Activated naive CD8-positive, alpha-beta T cell (primary cell): ENCODE results near the gene KICS2.
"Not testable (repeated sequence)": the region's sequence is repeated elsewhere in the genome, so short reads cannot be mapped to it uniquely, and the experiment has no call there.

Experiments used
- H3K27ac Mint-ChIP-seq: one replicate; pipeline ENCODE4 v1.8.0; 2021; ENCODE audit warnings: mixed read lengths
- H3K27me3 Mint-ChIP-seq: one replicate; pipeline ENCODE4 v1.8.0; 2021; ENCODE audit warnings: mixed read lengths
- H3K36me3 Mint-ChIP-seq: one replicate; pipeline ENCODE4 v1.8.0; 2021; ENCODE audit warnings: mixed read lengths
- H3K4me1 Mint-ChIP-seq: one replicate; pipeline ENCODE4 v1.8.0; 2021; ENCODE audit warnings: low read depth, mixed read lengths
- H3K4me3 Mint-ChIP-seq: one replicate; pipeline ENCODE4 v1.8.0; 2021; ENCODE audit warnings: mild to moderate bottlenecking, mixed read lengths
- H3K9me3 Mint-ChIP-seq: one replicate; pipeline ENCODE4 v1.8.0; 2021; ENCODE audit warnings: low read depth, mixed read lengths

The KICS2 gene

GRCh38 chr12:64232196-64232595, 10.1 kb upstream of the KICS2 start:
- H3K4me3 Mint-ChIP-seq, result no peak overlapping the region
- H3K36me3 Mint-ChIP-seq, result no peaks in the 10 kb centered on the region
- H3K9me3 Mint-ChIP-seq, result no peaks in the 10 kb centered on the region
- H3K27ac Mint-ChIP-seq, result no peak overlapping the region
- H3K27me3 Mint-ChIP-seq, result peaks cover 6% of the 10 kb centered on the region
- no peaks in the 10 kb centered on the region for H3K4me1 Mint-ChIP-seq

DNA sequence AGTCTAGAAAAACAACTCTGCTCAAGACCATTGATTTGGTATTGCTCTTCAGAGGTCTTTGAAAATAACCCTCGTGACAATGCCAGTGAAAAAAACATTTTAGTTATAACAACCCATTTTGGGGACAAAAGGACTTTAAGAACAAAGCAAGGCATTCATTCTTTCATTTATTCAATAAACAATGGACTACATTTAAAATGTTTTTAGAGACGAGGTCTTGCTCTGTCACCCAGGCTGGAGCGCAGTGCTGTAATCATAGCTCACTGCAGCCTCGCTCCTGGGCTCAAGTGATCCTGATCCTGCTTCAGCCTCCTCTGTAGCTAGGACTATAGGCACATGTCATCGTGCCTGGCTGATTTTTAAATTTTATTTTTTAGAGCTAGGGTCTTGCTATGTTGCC, 7.7 kb upstream of the KICS2 start:
- no peaks in the 10 kb centered on the region for H3K4me1 Mint-ChIP-seq
- H3K36me3 Mint-ChIP-seq, result no peaks in the 10 kb centered on the region
- H3K27ac Mint-ChIP-seq, result no peak overlapping the region
- peaks cover 7% of the 10 kb centered on the region for H3K27me3 Mint-ChIP-seq
- no peaks in the 10 kb centered on the region for H3K9me3 Mint-ChIP-seq
- H3K4me3 Mint-ChIP-seq, result no peak overlapping the region

GRCh38 chr12:64229240-64229639, 7.1 kb upstream of the KICS2 start:
- no peaks in the 10 kb centered on the region for H3K36me3 Mint-ChIP-seq
- H3K27ac Mint-ChIP-seq, result no peak overlapping the region
- H3K9me3 Mint-ChIP-seq, result no peaks in the 10 kb centered on the region
- peaks cover 7% of the 10 kb centered on the region for H3K27me3 Mint-ChIP-seq
- H3K4me3 Mint-ChIP-seq, result no peak overlapping the region
- H3K4me1 Mint-ChIP-seq, result no peaks in the 10 kb centered on the region

GRCh38 chr12:64225626-64226025, 3.5 kb upstream of the KICS2 start:
- Mint-ChIP-seq H3K4me3 (no peak overlapping the region), H3K36me3 (no peaks in the 10 kb centered on the region), H3K27me3 (peaks cover 7% of the 10 kb centered on the region), H3K4me1 (peaks cover 12% of the 10 kb centered on the region), H3K27ac (no peak overlapping the region), H3K9me3 (no peaks in the 10 kb centered on the region)

DNA sequence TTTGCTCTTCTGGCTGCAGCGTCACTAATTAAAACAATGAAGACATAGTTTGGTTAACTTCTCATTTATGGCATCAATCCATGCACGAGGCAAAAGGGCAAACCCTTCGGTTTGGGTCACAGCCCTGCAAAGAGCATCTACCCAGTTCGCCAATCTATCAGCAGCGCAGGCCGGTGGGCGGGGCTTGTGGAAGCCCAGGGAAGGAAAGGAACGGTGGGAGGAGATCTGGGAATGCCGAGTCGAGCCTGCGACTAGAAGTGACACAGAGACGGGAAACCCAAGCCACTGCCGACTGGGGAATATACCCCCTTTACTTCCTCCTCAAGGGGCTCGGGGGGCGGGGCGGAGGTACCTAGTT, 466 bp downstream of the KICS2 start:
- H3K4me1 Mint-ChIP-seq, result peaks cover 34% of the 10 kb centered on the region
- no peaks in the 10 kb centered on the region for H3K9me3 Mint-ChIP-seq
- H3K27ac Mint-ChIP-seq, result peak overlapping the region; percentile 99
- peaks cover under 1% of the 10 kb centered on the region for H3K27me3 Mint-ChIP-seq
- H3K4me3 Mint-ChIP-seq, result peak overlapping the region; percentile 98
- H3K36me3 Mint-ChIP-seq, result no peaks in the 10 kb centered on the region

DNA sequence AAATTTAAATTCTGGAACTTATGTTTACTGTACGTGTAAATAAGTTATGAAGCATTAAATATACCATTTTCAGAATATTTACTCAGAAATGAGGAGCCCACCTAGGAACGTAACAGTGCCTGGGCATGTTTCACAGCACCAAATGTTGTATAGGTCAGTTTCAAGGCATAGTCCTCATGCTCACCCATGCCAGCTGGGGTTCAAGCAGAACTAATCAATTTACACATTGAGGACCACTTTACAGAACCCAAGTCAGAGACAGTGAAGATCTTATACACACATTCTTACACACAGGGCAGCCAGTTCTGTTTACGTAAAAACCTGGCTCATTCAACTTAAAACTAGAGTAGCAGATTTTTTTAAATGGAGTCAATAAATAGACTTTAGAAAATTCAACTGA, 2.0 kb downstream of the KICS2 start:
- peak overlapping the region; percentile 50 for H3K4me3 Mint-ChIP-seq

DNA sequence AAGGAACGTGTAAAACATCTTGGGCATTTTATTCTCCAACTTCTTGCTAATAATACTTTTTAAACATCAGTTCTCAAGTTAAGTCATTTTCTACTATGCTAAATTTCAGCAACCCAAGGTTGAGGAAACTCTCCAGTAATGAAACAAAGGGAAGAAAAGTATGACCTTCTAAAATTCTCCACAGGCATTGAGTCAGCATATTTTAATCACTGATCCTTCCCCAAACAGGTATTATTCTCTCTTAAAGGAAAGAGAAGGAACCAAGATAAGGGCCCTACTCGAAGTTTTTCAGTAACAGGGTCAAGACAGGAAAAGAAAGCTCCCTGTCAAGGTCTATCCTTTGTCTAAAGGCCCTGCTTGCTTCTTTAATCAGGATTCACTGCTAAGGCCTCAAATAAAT, 3.0 kb downstream of the KICS2 start:
- Mint-ChIP-seq H3K27me3 (no peaks in the 10 kb centered on the region), H3K4me3 (peak overlapping the region; percentile 57), H3K4me1 (peaks cover 34% of the 10 kb centered on the region), H3K27ac (no peak overlapping the region), H3K9me3 (no peaks in the 10 kb centered on the region), H3K36me3 (peaks cover 4% of the 10 kb centered on the region)

More for the DNA sequence above, 2.0 kb downstream of the KICS2 start:
- Mint-ChIP-seq H3K27me3 (no peaks in the 10 kb centered on the region), H3K27ac (no peak overlapping the region), H3K36me3 (no peaks in the 10 kb centered on the region), H3K4me1 (peaks cover 34% of the 10 kb centered on the region), H3K9me3 (no peaks in the 10 kb centered on the region)

DNA sequence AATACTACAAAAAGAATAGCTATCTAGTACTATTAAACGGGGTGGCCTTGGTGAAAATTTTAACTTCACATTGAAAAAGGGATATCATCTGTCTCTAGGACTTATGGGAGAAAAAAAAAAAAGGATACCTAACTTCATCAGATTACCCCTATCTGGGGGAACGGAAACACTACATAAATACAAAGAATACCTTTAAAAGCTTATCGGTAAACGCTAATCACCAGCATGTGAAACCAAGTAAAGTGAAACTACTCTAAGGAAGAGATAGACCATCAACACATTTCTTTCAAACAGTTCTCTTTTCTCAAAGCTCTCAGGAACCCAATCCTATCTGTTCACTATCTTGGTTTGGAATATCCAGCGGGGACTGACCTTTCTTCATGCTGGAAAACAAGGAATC, 3.5 kb downstream of the KICS2 start:
- Mint-ChIP-seq H3K4me3 (peak overlapping the region; percentile 46), H3K27ac (peak overlapping the region; percentile 55), H3K4me1 (peaks cover 34% of the 10 kb centered on the region), H3K36me3 (peaks cover 9% of the 10 kb centered on the region), H3K9me3 (no peaks in the 10 kb centered on the region), H3K27me3 (no peaks in the 10 kb centered on the region)

GRCh38 chr12:64217643-64218042, 4.5 kb downstream of the KICS2 start:
- peaks cover 34% of the 10 kb centered on the region for H3K4me1 Mint-ChIP-seq
- not testable (repeated sequence) for H3K27me3 Mint-ChIP-seq, H3K4me3 Mint-ChIP-seq, H3K27ac Mint-ChIP-seq, H3K9me3 Mint-ChIP-seq, H3K36me3 Mint-ChIP-seq

DNA sequence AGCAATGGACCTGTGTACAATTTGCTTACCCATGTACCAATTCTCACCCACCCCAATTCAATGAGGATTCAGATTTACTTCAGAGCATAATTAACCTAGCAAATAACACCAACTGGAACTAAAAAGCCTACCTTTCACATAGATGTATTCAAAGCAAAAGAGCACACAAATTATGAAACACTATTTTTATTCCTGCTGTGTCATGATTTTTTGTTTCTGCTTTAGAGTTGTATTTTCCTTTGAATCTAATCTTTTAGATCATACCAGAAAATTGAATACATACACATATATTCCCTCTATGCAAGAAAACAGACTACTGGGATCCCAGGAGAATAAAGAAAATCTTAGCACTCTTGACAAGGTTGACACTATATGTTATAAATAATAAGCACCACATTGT, 5.9 kb downstream of the KICS2 start:
- H3K36me3 Mint-ChIP-seq, result peaks cover 18% of the 10 kb centered on the region
- no peaks in the 10 kb centered on the region for H3K9me3 Mint-ChIP-seq
- peaks cover 30% of the 10 kb centered on the region for H3K4me1 Mint-ChIP-seq
- no peaks in the 10 kb centered on the region for H3K27me3 Mint-ChIP-seq
- no peak overlapping the region for H3K27ac Mint-ChIP-seq
- no peak overlapping the region for H3K4me3 Mint-ChIP-seq

- no peaks in the 10 kb centered on the region for H3K9me3 Mint-ChIP-seq
Measured at GRCh38 chr12:64212119-64212746, 9.9 kb downstream of the KICS2 start.

GRCh38 chr12:64207453-64207852, 14.6 kb downstream of the KICS2 start:
- no peak overlapping the region for H3K27ac Mint-ChIP-seq
- no peaks in the 10 kb centered on the region for H3K27me3 Mint-ChIP-seq
- H3K9me3 Mint-ChIP-seq, result peaks cover 4% of the 10 kb centered on the region
- peaks cover 26% of the 10 kb centered on the region for H3K36me3 Mint-ChIP-seq
- H3K4me1 Mint-ChIP-seq, result peaks cover 5% of the 10 kb centered on the region
- H3K4me3 Mint-ChIP-seq, result no peak overlapping the region

More at GRCh38 chr12:64212119-64212746, 9.9 kb downstream of the KICS2 start:
- peaks cover 18% of the 10 kb centered on the region for H3K36me3 Mint-ChIP-seq
- no peaks in the 10 kb centered on the region for H3K27me3 Mint-ChIP-seq
- peaks cover 2% of the 10 kb centered on the region for H3K4me1 Mint-ChIP-seq
- H3K4me3 Mint-ChIP-seq, result no peak overlapping the region
- no peak overlapping the region for H3K27ac Mint-ChIP-seq

GRCh38 chr12:64205542-64205941, 16.6 kb downstream of the KICS2 start:
- H3K27ac Mint-ChIP-seq, result no peak overlapping the region
- H3K4me3 Mint-ChIP-seq, result no peak overlapping the region
- H3K9me3 Mint-ChIP-seq, result peaks cover 4% of the 10 kb centered on the region
- no peaks in the 10 kb centered on the region for H3K27me3 Mint-ChIP-seq
- H3K4me1 Mint-ChIP-seq, result peaks cover 3% of the 10 kb centered on the region
- H3K36me3 Mint-ChIP-seq, result peaks cover 23% of the 10 kb centered on the region

GRCh38 chr12:64203775-64204174, 18.3 kb downstream of the KICS2 start:
- peaks cover 3% of the 10 kb centered on the region for H3K4me1 Mint-ChIP-seq
- peaks cover 4% of the 10 kb centered on the region for H3K9me3 Mint-ChIP-seq

DNA sequence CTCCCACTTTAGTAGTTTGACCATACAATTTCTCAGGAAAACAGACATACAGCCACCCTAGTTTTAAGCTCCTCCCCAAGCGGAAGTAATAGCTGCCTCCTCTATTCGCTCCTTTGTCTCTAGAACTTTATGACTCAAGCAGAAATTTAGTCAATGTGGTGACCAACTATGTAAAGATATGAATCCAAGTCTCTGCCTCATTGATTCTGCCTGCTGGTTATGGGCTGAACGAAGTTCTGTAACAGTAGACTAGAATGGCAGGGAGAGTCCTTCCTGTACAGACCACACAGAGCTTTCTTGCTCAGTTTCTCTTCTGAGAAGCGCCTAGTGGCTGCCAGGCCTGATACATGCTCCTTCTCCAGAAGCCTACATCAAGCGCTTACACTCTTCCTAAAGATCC, 19.1 kb downstream of the KICS2 start:
- Mint-ChIP-seq H3K9me3 (peaks cover 4% of the 10 kb centered on the region), H3K36me3 (peaks cover 25% of the 10 kb centered on the region), H3K27me3 (no peaks in the 10 kb centered on the region), H3K27ac (no peak overlapping the region), H3K4me1 (peaks cover 3% of the 10 kb centered on the region), H3K4me3 (no peak overlapping the region)

More at GRCh38 chr12:64203775-64204174, 18.3 kb downstream of the KICS2 start:
- no peak overlapping the region for H3K4me3 Mint-ChIP-seq
- no peak overlapping the region for H3K27ac Mint-ChIP-seq
- H3K27me3 Mint-ChIP-seq, result no peaks in the 10 kb centered on the region
- H3K36me3 Mint-ChIP-seq, result peaks cover 23% of the 10 kb centered on the region

DNA sequence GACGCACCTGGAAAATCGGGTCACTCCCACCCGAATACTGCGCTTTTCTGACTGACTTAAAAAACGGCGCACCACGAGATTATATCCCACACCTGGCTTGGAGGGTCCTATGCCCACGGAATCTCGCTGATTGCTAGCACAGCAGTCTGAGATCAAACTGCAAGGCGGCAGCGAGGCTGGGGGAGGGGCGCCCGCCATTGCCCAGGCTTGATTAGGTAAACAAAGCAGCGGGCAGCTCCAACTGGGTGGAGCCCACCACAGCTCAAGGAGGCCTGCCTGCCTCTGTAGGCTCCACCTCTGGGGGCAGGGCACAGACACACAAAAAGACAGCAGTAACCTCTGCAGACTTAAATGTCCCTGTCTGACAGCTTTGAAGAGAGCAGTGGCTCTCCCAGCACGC, 26.3 kb downstream of the KICS2 start:
- not testable (repeated sequence) for H3K4me1 Mint-ChIP-seq, H3K4me3 Mint-ChIP-seq, H3K27me3 Mint-ChIP-seq, H3K9me3 Mint-ChIP-seq, H3K27ac Mint-ChIP-seq
- peaks cover 28% of the 10 kb centered on the region for H3K36me3 Mint-ChIP-seq
